Stimulated activated CD8-positive, alpha-beta memory T cell treated with anti-CD3 and anti-CD28 coated beads, Interleukin-12 subunit alpha, Interleukin-12 subunit beta, amount 100 ng/mL, for 24 hours (primary cell): Measurements from ENCODE around the gene MCU.
"Not testable (repeated sequence)": the region's sequence is repeated elsewhere in the genome, so short reads cannot be mapped to it uniquely, and the experiment has no call there.

Experiments used
- DNase-seq: peaks from one replicate; pipeline ENCODE4 v3.0.0-alpha.2; 2020; ENCODE audit errors: extremely low read depth

MCU gene

DNA sequence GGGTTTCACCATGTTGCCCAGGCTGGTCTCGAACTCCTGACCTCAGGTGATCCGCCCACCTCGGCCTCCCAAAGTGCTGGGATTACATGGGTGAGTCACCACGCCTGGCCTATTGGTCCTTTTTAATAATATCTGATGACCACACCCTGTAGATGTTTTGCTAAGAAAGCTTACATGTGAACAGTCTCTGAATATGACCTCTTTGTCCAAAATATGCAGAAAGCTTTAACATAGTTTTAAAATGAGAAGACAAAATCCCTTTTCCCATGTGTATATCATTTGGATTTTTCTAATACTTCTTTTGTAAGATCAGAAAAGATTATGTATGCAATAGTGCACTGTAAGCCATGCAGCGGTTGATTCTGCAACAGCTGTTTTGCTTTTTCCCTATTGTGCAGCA is 38.5 kb downstream of the MCU start:
- DNase-seq = no peak

GRCh38 chr10:72731916-72732419 is 40.0 kb downstream of the MCU start:
- no peak for DNase-seq

DNA sequence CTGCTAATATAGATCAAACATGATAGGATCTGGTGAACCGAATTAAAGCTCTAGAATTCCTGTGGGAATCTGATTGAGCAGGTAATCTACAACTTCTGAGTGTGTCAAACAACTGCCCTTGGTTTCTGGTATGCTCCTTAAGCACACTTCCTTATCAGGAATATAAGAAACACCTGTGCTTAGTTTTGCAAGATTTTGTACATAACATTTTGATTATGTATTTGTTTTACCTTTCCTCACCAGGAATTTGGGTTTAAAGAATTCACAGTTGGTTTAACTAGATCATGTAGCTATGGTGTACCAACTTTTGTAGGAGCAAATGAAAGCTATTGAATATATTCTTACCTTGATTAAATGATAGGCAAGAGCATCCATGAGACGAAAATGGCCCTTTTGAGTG is 40.6 kb downstream of the MCU start:
- no peak for DNase-seq

- no peak for DNase-seq
Observed at GRCh38 chr10:72733989-72734388, 42.0 kb downstream of the MCU start.

DNA sequence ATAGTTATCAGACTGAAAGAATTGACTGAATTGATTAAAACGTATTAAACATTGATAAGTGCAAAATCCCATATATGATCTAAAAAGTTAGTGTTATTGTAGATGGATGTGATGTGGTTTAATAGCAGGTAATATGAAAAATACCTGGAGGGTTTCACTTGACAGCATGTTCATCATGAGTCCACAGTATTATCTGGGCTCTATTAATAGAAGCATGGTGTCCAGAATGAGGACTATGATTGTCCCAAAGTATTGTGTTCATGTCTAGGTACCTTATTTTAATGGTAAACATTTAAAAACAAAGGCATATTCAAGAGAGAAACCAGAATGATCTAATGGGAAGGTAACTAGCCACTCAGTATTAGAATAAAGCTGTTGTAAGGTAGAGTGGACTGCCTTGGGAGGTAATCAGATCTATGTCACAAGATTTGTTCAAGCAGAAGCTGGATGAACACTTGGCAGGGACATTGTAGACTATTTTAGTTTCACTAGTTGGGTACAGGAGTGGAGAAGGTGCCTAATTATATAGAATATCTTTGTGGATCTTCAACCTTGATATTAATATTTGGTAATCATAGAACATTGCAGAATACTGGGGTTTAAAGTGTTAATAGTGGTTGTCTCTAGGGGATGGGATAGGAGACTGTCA is 43.5 kb downstream of the MCU start:
- DNase-seq = no peak

DNA sequence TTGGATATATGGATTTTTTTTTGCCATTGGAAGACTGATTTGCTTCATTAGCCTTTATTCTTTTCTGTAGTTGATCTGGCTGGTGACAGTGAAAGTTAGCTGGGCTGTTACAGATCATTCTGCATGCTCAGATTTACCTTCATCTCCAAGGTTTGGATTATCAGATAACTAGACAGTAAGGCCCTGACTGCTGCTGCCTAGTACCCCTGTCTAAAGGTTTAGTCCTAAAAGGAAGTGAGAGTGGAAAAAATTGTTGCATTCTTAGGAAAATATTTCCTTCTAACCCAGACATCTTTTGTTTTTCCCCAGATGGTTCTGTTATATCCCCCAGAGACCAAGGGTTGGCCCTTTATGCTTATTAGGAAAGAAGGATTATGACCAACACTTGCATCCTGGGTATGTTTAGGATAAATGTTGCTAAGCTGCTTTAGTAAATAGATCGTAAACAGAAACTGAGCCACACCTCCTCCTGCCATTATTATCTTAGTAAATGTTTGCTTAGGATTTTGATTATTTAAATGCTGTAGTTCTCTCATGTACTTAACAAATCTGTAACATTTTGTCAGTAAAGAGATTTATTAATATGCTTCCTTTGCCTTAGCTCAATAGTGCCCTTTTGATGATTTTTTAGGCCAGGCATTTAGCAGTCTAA is 44.4 kb downstream of the MCU start:
- DNase-seq = no peak

GRCh38 chr10:72736828-72737220 is 44.9 kb downstream of the MCU start:
- DNase-seq = no peak

DNA sequence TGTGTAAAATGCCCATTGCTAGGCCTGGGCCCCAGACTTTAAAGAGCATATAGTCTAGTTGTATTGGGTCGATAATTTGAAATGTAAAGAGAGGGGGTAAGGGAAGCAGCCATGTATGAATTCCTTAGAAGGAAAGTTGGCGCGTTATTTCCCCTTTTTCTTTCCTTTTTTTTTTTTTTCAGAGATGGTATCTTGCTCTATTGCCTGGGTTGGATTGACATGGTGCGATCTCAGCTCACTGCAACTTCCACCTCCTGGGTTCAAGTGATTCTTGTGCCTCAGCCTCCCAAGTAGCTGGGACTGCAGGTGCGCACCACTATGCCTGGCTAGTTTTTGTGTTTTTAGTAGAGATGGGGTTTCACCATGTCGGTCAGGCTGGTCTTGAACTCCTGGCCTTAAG is 45.4 kb downstream of the MCU start:
- not testable (repeated sequence) for DNase-seq

GRCh38 chr10:72738486-72738885 is 46.5 kb downstream of the MCU start:
- no peak for DNase-seq

DNA sequence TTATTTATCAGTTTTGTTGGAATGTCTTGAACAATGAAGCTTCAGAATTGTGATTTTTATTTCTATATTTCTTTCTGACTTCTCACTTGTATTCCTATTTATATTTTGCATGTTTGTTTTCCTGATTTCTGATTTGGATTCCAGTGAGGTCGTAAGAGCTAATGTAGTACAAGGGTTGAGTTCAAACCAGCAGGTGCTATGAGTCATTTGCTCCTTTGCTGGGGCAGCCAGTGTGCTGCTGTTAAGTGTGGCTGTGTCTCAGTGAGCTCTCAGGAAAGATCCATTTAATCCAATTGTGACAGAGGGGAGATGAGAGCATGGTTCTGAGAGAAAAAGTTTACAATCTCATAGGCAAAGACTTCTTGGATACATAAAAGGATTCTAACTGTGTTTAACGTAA is 48.6 kb downstream of the MCU start:
- no peak for DNase-seq

DNA sequence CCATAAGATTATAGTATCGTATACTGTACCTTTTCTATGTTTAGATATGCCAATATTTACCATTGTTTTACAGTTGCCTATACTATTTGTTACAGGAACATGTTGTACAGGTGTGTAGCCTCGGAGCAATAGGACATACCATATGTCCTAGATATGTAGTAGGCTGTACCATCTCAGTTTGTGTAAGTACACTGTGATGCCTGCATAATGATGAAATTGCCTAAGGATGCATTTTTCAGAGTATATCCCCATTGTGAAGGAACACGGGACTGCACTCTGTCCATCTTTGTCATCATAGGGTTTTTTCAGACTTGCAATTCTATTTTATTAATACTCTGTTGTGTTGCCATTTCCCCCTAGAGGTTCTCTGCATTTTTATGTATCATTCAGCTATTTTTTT is 50.1 kb downstream of the MCU start:
- DNase-seq = no peak

- DNase-seq = no peak
Observed at GRCh38 chr10:72742797-72743196, 50.9 kb downstream of the MCU start.

DNA sequence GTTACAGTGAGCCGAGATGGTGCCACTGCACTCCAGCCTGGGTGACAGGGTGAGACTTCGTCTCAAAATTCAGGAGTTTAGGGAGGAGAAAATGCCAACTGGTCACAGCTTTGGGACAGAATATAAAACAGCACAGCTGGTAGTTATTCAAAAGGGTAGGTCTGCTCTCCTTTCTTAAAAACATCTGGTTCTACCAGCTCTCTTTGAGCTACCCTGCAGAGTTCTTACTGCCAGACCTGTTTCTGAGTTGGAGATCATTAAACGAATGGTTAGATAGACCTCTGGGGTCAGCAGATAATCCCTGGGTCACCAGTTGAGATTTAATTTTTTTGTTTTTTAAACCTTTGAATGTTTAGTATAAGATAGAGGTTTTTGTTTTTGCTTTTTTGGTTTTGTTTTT is 52.6 kb downstream of the MCU start:
- no peak for DNase-seq

DNA sequence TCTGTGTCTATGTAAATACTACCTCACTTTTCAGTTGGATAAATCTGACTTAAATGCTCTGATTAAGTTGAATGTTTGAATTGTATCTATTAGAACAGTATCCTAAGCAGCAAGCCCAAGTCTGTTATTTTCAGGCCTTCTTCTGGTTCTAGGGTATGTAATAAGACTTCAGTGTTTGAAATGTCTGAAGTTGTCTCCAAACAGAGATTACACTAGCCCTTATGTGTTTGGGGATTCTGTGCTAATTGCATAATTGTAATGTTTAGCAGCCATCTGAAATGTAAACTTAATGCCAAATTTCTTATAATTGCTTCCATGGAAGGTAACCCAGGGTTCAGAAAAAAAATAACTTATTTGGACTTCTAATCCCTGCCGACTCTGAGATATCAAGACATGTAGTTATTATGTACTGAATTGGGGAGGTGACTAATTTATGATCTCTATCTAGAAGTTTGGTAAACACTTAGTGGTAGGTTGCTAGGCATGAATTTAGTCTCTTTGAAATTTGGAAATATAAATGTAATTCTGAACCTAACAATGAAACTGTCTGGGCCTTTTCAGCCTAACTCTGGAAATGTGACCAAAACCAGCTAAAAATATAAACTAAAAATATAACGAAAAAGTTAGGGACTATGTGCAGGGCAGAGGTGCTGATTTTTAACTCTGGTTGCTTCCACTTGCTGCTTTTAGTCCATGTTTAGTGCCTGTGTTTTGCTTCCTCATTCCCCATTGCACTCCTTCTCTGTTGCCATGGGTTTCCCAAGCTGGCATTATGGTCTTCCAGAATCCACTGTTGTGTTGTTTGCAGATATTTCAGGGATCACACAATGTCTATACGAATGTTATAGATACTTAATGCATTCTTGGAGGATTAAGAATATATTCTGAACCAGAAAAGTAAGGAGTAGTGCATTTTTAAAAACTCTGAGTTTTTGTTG is 54.8 kb downstream of the MCU start:
- DNase-seq = no peak

DNA sequence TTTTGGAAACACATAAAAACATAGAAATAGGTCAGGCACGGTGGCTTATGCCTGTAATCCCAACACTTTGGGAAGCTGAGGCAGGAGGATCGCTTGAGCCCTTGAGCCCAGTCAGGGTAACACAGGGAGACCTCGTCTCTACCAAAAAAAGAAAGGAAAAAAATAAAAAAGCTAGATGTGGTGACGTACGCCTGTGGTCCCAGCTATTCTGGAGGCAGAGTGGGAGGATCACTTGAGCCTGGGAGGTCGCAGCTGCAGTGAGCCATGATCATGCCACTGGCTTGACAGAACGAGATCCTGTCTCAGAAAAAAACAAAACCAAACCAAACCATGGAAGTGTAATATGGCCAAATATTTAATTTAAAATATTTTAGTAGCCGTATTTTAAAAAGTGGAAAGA is 55.6 kb downstream of the MCU start:
- no peak for DNase-seq

DNA sequence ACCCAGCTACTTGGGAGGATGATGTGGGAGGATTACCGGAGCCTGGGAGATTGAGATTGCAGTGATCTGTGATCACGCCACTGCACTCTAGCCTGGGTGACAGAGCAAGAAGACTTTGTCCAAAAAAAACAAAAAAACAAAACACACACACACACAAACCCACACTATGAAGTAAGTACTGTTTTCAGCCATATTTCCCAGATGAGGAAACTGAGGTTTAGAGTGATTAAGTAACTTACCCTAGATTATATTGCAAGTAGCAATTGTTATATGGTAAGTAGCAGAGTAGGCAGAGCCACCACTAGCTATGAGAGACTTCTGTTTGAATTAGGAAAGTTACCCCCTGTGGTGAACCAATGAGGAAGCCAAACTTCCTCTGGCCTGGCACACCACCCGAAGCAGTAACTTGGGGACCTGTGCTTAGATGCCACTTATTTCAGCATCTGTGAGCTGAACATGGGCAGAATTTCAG is 61.9 kb downstream of the MCU start:
- DNase-seq = no peak

GRCh38 chr10:72754275-72755032 is 62.5 kb downstream of the MCU start:
- no peak for DNase-seq

- DNase-seq = no peak
Observed at GRCh38 chr10:72756674-72757385, 64.9 kb downstream of the MCU start.

DNA sequence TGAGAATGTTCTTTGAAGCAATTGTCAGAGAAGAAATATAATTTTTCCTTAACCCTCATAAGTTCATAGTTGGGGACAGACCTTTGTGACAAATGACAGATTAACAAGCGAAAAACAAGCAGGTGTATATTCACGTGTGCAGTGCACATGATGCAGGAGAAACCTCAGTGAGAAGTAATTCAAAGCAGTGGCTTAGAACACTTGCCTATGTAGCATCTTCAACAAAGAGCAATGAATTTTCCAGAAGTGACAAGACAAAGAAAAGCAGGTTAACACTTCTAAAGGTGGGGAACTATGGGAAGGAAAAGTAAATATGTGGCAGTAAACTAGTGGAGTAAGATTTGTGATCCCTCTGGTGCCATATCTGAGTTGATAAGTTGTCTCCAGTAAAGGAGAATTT is 65.8 kb downstream of the MCU start:
- no peak for DNase-seq

- DNase-seq = not testable (repeated sequence)
Observed at GRCh38 chr10:72758930-72759329, 67.0 kb downstream of the MCU start.

GRCh38 chr10:72759584-72759983 is 67.6 kb downstream of the MCU start:
- no peak for DNase-seq
